ENCODE data around the gene CYP4F11.
"Not testable (repeated sequence)": the region's sequence is repeated elsewhere in the genome, so short reads cannot be mapped to it uniquely, and the experiment has no call there.

Gene CYP4F11

GRCh38 chr19:15922021-15922420, 12.3 kb downstream of the CYP4F11 start:
- no peak for DNase-seq

DNA sequence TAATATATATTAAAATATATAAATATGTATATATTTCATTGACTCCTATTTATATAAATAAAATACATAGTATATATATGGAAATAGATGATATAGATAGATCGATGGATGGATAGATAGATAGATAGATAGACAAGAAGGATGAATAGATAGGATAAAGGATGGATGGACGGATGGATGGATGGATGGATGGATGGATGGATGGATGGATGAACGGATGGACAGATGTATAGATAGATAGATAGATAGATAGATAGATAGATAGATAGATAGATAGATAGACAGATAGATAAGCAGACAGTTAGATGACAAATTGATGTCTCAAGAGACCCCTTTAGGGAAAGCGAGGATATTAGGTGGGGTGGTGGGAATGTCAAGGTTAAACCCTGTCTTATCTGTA, 15.1 kb downstream of the CYP4F11 start:
- no peak for DNase-seq

DNA sequence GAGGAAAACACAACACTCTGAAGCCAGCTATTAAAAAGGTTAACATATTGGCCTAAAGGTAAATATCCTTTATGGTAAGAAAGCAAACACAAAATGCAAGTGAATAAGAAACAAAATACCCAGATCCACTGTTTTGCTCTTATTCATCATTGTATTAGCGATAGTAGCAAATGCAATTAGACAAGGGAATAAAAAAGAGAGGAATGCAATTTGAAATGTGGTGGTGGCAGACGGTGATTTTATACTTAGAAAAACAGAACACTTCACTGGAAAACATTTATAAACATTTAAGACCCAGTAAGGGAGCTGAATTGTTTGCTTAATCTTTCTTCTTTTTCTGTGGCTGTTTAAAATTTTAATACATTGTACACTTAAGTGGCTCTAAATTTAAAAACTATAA, 19.2 kb downstream of the CYP4F11 start:
- no peak for DNase-seq

DNA sequence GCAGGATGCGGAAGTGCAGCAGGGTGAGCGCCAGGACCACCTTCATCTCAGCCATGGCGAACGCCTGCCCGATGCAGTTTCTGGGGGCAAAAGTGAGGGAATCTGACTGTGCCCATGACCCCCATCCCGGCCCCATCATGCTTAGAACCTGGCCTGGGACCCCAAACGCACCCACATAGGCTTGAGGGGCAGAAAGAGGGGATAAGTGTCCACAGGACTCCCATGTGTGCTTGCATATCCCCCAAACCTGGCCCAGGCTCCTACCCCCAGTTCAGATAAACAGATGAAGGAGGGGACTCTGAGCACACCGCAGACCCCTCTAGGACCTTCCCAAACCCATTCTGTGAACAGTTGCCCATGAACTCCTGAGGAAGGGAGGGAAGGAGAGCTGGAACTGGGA, 20.5 kb downstream of the CYP4F11 start:
- DNase-seq: no peak

GRCh38 chr19:15913384-15913783, 20.9 kb downstream of the CYP4F11 start:
- no peak for DNase-seq

DNA sequence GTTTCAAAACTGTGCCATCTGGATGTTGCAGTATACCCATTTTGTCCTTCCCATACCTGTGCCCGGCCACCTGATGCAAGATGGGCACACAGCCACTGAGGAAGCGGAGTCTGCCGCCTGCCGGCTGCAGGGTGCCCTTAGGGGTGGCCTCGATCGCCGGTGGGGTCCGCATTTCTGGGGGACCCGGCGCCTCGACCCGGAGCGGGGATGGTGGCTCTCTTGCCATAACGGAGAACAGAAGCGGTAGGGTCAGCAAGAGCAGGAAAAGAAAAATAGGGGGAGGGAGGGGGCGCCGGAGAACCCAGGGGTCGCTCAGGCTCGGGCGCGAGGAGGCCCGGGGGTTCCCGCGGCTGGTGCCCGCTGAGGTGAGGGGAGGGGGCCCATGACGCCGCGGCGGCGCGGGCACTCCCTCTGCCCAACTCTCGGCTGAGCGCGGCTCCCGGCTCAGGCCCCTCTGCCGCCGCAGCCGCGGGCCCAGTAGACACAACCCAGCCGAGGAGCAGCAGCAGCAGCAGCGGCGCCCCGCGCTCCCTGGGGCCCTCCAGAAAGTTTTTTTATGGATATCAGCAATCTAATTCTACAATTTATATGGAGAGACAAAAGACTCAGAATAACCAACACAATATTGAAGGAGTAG, 22.6 kb downstream of the CYP4F11 start:
- no peak for DNase-seq

- DNase-seq: no peak
Observed at GRCh38 chr19:15905026-15905425, 29.3 kb downstream of the CYP4F11 start.

DNA sequence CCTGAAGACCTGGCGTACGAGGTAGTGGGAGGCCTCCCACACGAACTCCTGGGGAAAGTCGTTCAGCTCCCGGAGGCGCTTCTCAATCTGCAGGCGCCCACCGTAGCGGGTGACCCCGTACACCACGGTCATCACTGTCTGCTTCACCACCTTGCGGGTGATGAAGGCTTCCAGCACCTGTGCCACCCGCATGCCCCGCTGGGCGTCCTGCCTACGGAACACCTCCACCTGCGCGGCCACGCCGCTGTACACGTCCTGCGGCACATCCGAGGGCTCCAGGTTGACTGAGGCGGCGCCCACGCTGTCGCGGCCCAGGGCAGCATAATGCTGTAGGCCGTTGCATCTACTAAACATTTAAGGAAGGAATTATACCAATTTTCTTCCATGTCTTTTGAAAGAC, 31.4 kb downstream of the CYP4F11 start:
- not testable (repeated sequence) for DNase-seq

DNA sequence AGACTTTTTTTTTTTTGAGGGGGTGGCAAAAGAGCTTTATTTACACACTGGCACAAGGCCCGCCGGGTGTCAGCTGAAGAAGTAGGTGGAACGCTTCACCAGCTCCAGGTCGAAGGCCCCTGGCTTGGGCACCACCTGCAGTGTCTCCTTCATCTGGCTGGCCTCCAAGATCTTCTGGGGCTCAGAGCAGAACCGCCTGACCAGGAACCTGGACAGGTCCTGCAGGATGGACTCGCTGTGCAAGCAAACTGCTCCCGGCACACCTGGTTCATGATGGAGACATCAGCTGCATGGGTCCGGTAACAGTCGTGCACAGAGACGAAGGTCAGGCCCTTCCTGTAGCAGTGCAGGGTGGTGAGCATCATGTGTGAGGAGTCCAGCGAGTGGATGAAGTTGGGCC, 32.1 kb downstream of the CYP4F11 start:
- no peak for DNase-seq

- DNase-seq: no peak
Observed at GRCh38 chr19:15900504-15900903, 33.8 kb downstream of the CYP4F11 start.

GRCh38 chr19:15900032-15900431, 34.3 kb downstream of the CYP4F11 start:
- DNase-seq: not testable (repeated sequence)

DNA sequence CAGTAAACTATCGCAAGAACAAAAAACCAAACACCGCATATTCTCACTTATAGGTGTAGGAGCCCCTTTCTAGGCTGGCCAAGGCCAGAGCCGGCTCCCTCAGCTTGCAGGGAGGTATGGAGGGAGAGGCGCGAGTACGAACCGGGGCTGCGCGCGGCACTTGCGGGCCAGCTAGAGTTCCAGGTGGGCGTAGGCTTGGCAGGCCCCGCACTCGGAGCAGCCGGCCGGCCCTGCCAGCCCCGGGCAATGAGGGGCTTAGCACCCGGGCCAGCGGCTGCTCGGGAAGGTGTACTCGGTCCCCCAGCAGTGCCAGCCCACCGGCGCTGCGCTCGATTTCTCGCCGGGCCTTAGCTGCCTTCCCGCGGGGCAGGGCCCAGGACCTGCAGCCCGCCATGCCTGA, 34.8 kb downstream of the CYP4F11 start:
- not testable (repeated sequence) for DNase-seq

GRCh38 chr19:15897738-15898276, 36.5 kb downstream of the CYP4F11 start, which contains the start of gene CYP4F2:
Gene CYP4F2 (minus strand): TSS chr19:15898074. CDS start chr19:15897611, 463 bp downstream.
- DNase-seq: no peak

DNA sequence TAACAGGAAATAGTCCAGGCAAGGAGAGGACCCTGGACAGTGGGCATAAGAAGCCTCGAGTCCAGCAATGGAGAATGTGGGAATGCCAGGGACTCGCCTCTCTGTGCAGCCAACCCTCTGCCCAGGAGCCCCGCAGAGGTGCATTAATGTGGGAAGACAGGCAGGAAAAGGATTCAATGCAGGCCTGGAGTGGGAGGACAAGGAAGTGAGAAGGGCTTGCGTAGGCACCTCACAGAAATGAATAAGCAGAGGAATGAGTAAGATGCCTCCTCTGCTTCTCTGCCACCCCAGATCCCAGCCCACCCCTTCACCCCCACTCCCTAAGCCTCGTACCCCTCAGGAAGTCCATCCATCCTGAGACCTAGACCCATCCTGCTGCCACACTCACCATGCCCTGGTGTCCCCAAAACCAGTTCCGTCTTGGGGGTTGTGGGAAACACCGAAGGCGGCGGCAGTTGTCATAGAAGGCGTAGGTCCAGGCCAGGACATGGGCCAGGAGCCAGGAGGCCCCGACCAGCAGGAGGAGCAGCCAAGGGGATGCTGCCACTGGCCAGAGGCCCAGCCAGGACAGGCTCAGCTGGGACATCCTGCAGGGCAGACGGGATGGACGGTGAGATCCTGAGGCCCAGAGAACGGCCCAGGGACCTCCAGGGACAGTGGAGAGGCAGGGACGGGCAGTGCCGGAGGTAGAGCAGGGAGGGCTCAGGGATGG, 37.1 kb downstream of the CYP4F11 start:
- no peak for DNase-seq

DNA sequence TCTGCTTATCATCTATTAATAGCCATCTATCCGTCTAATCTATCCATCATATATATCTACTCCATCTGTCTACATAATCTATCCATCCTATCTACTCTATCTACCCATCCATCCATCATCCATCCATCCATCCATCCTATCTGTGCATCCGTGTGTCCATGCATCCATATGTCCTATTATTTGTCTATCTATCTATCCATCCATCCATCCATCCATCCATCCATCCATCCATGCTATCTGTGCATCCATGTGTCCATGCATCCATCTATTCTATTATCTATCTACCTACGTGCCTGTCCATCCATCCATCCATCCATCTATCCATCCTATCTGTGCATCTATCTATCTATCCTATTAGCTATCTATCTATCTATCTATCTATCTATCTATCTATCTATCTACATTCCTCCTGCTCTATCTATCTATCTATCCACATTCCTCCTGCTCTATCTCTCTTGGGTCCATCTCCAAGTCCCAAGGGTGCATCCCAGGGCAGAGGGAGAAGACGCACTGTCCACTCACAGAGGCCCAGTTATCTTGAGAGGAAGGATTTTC, 38.4 kb downstream of the CYP4F11 start:
- no peak for DNase-seq

GRCh38 chr19:15894359-15894758, 40.0 kb downstream of the CYP4F11 start:
- no peak for DNase-seq

- no peak for DNase-seq
Observed at GRCh38 chr19:15893477-15893876, 40.9 kb downstream of the CYP4F11 start.

DNA sequence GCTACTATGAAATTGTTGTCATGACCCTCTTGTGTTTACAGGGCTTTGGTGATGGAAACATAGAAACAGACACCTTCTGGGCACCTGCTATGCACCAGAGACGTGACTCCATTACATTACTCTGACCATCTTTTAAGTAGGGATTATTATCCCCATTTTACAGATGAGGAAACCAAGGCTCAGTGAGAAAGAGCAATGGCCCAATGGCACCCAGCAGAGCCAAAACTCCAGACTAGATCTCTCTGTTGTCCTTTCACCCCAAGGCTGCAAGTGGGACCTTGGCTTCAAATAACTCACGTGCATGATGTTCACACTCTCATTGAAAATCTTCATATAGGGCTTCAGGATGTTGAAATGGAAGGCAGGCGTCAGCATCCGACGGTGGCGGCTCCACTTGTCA, 42.3 kb downstream of the CYP4F11 start:
- no peak for DNase-seq

DNA sequence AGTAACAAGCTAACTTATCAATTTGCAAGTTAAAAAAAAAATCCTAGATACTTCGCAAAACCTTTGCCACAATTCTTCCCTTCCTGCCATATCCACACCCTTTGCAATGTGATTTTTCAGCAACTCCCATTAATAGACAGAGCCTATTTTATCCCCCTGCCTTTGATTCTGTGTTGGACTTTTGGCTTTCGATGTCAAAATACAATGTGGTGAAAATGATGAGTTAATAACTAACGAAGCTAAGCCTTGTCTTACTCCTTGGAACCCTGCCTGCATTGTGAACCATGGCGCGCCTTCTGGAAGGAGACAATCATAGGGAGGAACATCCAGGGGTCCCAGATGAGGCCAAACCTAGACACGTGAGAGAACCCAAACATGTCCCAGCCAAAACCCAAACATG, 42.9 kb downstream of the CYP4F11 start:
- DNase-seq: no peak

GRCh38 chr19:15889339-15889738, 45.0 kb downstream of the CYP4F11 start:
- DNase-seq: not testable (repeated sequence)

GRCh38 chr19:15885919-15886318, 48.4 kb downstream of the CYP4F11 start:
- no peak for DNase-seq

- DNase-seq: no peak
Observed at GRCh38 chr19:15885167-15885566, 49.2 kb downstream of the CYP4F11 start.

DNA sequence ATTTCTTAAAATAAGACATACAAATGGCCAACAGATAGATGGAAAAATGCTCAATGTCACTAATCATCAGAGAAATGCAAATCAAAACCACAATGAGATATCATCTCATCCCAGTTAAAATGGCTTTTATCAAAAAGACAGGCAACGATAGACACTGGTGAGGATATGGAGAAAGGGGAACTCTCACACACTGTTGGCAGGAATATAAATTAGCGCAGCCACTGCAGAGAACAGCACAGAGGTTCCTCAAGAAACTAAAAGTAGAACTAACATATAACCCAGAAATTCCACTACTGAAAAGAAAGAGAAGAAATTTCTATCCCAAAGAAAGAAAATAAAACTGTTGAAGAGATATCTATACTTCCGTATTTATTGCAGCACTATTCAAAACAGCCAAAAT, 51.0 kb downstream of the CYP4F11 start:
- DNase-seq: not testable (repeated sequence)

All from CD4-positive, alpha-beta T cell treated with Interleukin-17A for 4 hours (primary cell).